Stimulated activated CD8-positive, alpha-beta memory T cell treated with anti-CD3 and anti-CD28 coated beads, Interleukin-2, amount 100 ng/mL, for 1 hour (primary cell): ENCODE measurements around the gene WDR3.
A peak's percentile ranks its signal among the peaks of the same experiment; 100 is the strongest.
"Not testable (repeated sequence)": the region's sequence is repeated elsewhere in the genome, so short reads cannot be mapped to it uniquely, and the experiment has no call there.

Source experiments
- DNase-seq, 2 donors: peaks; one replicate each; pipeline ENCODE4 v3.0.0-alpha.2; 2020; ENCODE audit warnings: low read depth in 2 of 2

The WDR3 gene

DNA sequence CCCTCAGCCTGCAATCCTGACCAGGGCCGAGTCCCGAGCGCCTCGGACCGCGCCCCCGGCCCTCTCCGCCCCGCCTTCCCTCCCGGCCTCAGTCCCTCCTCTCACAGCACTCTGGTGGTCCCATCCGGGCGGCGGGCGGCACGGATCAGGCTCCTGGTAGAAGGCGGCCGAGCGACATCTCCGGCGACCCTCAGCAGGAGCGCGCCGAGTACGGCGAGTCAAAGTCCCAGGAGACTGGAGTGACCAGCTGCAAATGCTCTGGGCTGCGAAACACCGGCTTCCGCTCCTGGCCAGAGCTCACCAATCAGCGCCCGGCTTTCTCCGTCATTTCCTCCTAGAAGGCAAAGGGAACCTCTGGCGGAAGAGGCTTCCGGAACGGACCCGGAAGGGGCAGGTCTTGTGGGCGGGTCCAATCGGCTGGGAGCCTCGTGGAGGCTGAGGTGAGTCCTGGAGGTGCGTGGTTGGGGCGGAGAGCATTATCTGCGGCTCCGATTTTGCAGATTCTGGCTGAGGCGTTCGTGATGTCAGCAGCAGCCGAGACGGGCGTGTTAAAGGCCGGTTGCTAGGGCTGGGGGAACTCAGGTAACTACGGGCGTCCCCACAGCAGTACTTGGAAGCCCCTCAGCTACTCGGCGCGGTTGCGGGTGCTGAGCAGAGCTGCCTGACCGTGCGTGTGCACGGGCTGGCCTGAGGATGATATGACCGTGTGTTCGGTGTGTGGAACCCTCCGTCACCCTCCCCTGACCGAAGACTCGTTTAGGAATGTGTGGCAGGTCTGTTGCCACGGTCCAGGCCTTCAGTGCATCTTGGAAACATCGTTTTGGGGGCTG, at the start of gene WDR3, which contains the start of gene GDAP2:
Gene WDR3, plus strand, starts transcription at position 397 of the 830 bp plus-strand sequence. CDS start 3,581 bp downstream, outside the sequence.
Gene GDAP2, minus strand, starts transcription at position 279 of the 830 bp plus-strand sequence. CDS start 9,264 bp downstream, outside the sequence.
- DNase-seq: peak; percentile 86 to 89

- no peak for DNase-seq
Observed at GRCh38 chr1:117883616-117884015, 45.9 kb upstream of the WDR3 start.

- no peak for DNase-seq
Observed at GRCh38 chr1:117886101-117886795, 43.3 kb upstream of the WDR3 start.

GRCh38 chr1:117890452-117890851, 39.1 kb upstream of the WDR3 start:
- no peak for DNase-seq

GRCh38 chr1:117892512-117892911, 37.0 kb upstream of the WDR3 start:
- DNase-seq: no peak

DNA sequence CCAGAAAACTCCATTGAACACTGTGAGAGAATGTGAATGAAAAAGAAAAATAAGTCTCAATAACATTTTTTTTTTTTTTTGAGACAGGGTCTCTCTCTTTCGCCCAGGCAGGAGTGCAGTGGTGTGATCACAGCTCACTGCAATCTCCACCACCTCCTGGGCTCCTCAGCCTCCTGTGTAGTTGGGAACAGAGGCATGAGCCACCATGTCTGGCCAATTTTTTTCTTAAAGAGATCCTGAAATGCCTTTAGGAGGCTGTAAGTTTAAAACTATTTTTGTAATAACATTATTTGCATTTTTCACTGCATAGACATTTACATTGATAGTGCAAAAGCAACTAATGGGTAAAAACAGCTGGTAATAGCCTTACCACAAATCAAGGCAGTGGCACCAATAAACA, 35.5 kb upstream of the WDR3 start:
- DNase-seq: no peak

- peak; percentile 8 to 21 for DNase-seq
Observed at GRCh38 chr1:117895482-117896114, 33.9 kb upstream of the WDR3 start.

DNA sequence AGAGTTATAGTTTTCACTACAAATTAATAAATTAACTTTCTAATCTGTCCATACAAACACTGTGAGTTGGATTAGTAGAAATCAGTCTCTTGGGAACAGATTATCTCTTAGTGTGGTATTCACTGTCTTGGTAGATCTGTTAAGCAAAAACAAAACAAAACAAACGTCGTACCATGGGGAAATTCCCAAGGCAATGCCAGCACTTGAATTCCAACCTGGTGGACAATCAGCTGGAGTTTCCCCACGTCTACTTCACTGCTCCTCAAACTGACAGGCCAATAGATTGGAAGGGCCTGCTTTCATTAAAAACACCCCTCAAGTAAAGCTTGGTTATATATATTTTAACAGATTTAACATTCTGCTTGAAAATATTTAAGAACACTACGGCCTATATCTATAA, 32.0 kb upstream of the WDR3 start:
- no peak for DNase-seq

DNA sequence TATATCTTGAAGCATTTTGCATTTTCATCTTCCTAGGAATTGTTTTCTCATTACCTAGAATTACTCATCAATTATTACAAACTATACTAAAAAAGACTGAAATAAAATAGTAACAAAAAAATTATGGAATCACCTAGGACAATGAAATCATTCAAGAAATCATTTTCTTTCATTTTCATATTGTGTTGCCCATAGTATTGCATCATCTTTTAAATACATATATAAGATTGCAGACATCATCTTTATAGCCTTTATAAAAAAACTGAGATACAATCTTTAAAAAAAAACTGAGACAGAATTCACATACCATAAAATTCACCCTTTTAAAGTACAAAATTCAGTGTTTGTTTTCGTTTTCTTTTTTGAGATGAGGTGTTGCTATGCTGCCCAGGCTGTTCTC, 29.7 kb upstream of the WDR3 start:
- no peak for DNase-seq

GRCh38 chr1:117902944-117903343, 26.6 kb upstream of the WDR3 start:
- DNase-seq: no peak

DNA sequence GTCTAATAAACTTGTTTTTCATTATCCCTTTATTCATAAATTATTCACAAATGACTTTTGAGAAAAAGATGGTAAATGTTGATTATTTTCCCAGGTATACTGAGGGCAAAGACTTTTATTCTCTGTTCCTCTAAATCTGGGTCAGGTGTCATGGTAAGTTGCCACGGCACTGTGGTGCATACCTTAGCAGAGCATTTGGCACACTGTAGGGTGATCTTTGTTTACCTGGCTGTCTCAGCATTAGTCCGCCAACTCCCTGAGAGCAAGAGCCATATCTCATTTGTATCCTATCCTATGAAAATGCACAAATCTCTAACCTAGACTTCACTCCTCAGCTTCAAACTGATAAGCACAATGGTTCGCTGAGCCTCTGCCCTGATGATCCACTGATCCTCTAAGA, 25.1 kb upstream of the WDR3 start:
- no peak for DNase-seq

DNA sequence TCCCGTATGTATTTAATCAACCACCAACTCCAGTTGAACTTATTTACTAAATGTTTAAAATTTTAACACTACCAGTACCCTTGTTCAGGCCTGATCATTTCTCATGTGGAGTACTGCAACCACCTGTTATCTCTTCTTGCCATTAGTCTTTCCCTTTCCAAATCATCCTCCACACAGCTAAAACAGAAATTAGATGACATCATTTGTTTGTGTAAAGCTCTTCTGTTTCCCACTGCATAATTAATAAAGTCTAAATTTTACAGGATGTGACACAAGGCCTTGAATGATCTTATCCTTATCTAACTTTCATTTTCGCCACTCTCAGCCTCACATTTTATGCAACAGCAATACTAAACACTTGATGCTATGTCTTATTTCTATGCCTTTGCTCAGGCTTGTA, 24.5 kb upstream of the WDR3 start:
- DNase-seq: no peak

GRCh38 chr1:117911051-117911450, 18.5 kb upstream of the WDR3 start:
- no peak for DNase-seq

GRCh38 chr1:117919376-117919775, 10.2 kb upstream of the WDR3 start:
- DNase-seq: no peak

DNA sequence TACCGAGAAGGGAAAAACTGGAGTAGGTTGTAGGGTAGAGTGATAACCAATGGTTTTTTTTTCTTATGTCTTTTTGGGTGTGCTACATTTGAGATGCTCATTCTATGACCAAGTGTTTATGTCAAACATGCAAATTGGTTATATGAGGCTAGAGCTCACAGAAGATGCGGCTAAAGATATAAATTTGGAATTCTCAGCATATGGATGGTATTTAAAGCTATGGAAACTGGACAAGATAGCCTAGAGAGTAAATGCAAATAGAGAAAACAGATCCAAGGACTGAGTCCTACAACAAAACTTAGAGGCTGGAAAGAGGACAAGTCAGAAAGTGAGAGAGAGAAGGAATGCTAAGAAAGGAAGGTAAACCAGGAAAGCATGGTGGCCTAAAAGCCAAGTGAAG, 7.5 kb upstream of the WDR3 start:
- DNase-seq: no peak

- DNase-seq: not testable (repeated sequence)
Observed at GRCh38 chr1:117922717-117923116, 6.8 kb upstream of the WDR3 start.

DNA sequence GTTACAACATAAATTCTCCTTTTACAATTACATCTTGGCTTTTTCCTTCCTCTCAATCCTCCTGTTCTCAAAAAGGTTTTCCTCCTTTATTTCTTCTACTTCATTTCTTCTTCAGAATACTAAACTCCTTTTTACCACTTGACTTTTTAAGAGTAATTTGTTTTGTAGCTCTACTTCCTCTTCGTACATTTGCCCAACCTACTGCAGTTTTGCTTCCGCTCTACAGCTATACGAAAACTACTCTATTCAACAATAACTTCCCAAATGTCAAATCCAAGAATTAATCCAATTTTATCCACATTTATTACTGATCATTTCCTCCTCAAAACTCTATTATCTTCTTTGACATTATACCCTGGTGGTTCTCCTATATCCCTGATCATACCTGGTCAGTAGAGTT, 3.6 kb upstream of the WDR3 start:
- no peak for DNase-seq

DNA sequence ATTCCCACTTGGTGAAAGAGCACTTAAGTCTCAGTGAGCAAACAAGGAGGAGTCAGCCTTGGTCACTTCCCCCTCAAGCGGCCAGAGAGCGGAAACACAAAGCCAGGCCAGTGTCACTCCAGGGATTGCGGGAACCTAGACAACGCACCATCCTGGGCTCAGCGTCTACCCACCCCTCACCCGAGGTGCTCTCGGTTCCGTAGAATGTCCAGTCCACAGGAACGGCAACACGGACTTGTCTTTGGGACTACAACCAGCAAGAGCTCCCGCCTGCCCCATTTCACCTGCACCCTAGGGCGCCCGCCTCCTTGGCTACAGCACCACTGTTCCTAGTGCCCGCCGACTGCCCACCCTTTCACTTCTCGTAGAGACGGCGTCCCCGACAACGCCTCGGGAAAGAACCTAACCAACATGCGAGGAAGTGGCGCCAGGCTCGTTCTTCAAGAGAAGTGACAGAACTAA, 627 bp upstream of the WDR3 start:
- DNase-seq: peak in 1 of 2 donors; percentile 5

DNA sequence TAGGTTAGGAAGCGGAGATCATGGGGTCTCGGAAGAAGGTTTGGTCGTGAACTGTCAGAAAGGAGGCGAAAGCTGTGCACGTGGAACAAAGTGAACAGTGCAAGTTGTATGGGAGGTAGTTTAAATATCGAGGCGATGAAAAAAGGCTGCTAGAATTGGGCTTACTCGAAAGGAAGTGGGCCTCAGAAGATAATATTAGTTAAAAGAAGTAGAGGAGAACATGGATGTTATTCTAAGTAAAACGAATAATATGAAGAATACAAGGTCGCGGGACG, 571 bp downstream of the WDR3 start:
- DNase-seq: no peak

- no peak for DNase-seq
Observed at GRCh38 chr1:117930484-117930883, 945 bp downstream of the WDR3 start.

DNA sequence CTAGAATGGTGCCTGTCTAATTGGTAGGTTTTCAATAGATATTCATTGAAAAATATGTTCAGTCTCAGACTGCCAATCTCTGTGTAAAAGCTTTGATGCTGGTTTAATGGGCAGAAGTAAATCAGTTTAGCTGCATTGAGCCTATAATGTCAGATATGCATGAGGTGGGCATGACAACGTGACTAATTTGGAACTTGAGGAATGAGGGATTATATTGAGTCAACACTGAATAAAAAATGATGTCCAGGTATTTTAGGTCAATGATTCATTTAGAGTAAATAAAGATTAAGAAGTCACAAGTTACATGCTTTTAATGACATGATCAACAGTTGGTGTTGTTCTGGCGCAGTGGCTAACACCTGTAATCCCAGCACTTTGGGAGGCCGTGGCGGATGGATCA, 3.0 kb downstream of the WDR3 start:
- DNase-seq: no peak

GRCh38 chr1:117933769-117934168, 4.2 kb downstream of the WDR3 start:
- no peak for DNase-seq

DNA sequence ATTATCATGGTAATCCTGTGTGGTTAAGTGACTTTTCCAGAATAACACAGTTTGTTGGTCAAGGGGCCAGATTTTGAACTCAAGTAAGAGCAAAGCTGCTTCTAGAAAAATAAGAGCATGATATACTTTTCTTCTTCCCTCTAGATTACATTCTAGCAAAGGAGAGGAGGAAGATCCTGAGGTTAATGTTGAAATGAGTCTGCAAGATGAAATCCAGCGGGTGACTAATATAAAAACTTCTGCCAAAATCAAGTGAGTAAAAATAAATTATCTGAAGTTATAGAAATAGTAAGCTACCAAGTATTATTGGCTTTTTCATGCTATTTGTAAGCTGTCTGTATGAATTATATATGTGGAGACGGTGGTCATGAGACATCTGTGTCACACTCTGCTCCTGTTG, 12.8 kb downstream of the WDR3 start:
- DNase-seq: no peak
